ENCODE data around the gene FTO.

The FTO gene

GRCh38 chr16:53966821-53967571, 263.0 kb downstream of the FTO start:
- no peak for DNase-seq (ENCODE audit: low spot score)

- DNase-seq (ENCODE audit: low spot score), result no peak
These were observed 263.6 kb downstream of the FTO start for GRCh38 chr16:53967572-53967971.

- DNase-seq (ENCODE audit: low spot score), result no peak
These were observed 264.5 kb downstream of the FTO start for GRCh38 chr16:53968454-53968853.

- no peak for DNase-seq (ENCODE audit: low spot score)
These were observed 264.9 kb downstream of the FTO start for GRCh38 chr16:53968896-53969295.

GRCh38 chr16:53971616-53972015, 267.7 kb downstream of the FTO start:
- DNase-seq (ENCODE audit: low spot score), result no peak

- DNase-seq (ENCODE audit: low spot score), result no peak
These were observed 269.1 kb downstream of the FTO start for GRCh38 chr16:53973021-53973420.

- DNase-seq (ENCODE audit: low spot score), result no peak
These were observed 270.6 kb downstream of the FTO start for GRCh38 chr16:53974484-53975080.

- no peak for DNase-seq (ENCODE audit: low spot score)
These were observed 276.7 kb downstream of the FTO start for GRCh38 chr16:53980675-53981074.

- no peak for DNase-seq (ENCODE audit: low spot score)
These were observed 278.7 kb downstream of the FTO start for GRCh38 chr16:53982631-53983042.

- DNase-seq (ENCODE audit: low spot score), result no peak
These were observed 281.0 kb downstream of the FTO start for GRCh38 chr16:53984936-53985335.

GRCh38 chr16:53985861-53986260, 281.9 kb downstream of the FTO start:
- no peak for DNase-seq (ENCODE audit: low spot score)

GRCh38 chr16:53986793-53987192, 282.8 kb downstream of the FTO start:
- no peak for DNase-seq (ENCODE audit: low spot score)

- no peak for DNase-seq (ENCODE audit: low spot score)
These were observed 284.2 kb downstream of the FTO start for GRCh38 chr16:53988136-53988535.

- no peak for DNase-seq (ENCODE audit: low spot score)
These were observed 285.6 kb downstream of the FTO start for GRCh38 chr16:53989597-53989996.

- no peak for DNase-seq (ENCODE audit: low spot score)
These were observed 287.9 kb downstream of the FTO start for GRCh38 chr16:53991754-53992378.

GRCh38 chr16:53995378-53995777, 291.4 kb downstream of the FTO start:
- no peak for DNase-seq (ENCODE audit: low spot score)

- DNase-seq (ENCODE audit: low spot score), result no peak
These were observed 293.0 kb downstream of the FTO start for GRCh38 chr16:53996961-53997360.

GRCh38 chr16:53998024-53998810, 294.3 kb downstream of the FTO start:
- no peak for DNase-seq (ENCODE audit: low spot score)

- no peak for DNase-seq (ENCODE audit: low spot score)
These were observed 295.1 kb downstream of the FTO start for GRCh38 chr16:53998966-53999522.

GRCh38 chr16:53999841-54000240, 295.9 kb downstream of the FTO start:
- DNase-seq (ENCODE audit: low spot score), result no peak

- DNase-seq (ENCODE audit: low spot score), result no peak
These were observed 296.4 kb downstream of the FTO start for GRCh38 chr16:54000361-54000760.

- DNase-seq (ENCODE audit: low spot score), result no peak
These were observed 302.7 kb downstream of the FTO start for GRCh38 chr16:54006693-54007092.

Measured in NAMALWA (cell line).